Right hindlimb (tissue), 1 donor: ENCODE results near the gene EIF4E.
A peak's percentile ranks its signal among the peaks of the same experiment; 100 is the strongest.
"Not testable (repeated sequence)": the region's sequence is repeated elsewhere in the genome, so short reads cannot be mapped to it uniquely, and the experiment has no call there.

Experiments
- DNase-seq: peaks from one replicate; pipeline ENCODE4 v3.0.0-alpha.2; 2018

EIF4E gene, protein sequence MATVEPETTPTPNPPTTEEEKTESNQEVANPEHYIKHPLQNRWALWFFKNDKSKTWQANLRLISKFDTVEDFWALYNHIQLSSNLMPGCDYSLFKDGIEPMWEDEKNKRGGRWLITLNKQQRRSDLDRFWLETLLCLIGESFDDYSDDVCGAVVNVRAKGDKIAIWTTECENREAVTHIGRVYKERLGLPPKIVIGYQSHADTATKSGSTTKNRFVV

DNA sequence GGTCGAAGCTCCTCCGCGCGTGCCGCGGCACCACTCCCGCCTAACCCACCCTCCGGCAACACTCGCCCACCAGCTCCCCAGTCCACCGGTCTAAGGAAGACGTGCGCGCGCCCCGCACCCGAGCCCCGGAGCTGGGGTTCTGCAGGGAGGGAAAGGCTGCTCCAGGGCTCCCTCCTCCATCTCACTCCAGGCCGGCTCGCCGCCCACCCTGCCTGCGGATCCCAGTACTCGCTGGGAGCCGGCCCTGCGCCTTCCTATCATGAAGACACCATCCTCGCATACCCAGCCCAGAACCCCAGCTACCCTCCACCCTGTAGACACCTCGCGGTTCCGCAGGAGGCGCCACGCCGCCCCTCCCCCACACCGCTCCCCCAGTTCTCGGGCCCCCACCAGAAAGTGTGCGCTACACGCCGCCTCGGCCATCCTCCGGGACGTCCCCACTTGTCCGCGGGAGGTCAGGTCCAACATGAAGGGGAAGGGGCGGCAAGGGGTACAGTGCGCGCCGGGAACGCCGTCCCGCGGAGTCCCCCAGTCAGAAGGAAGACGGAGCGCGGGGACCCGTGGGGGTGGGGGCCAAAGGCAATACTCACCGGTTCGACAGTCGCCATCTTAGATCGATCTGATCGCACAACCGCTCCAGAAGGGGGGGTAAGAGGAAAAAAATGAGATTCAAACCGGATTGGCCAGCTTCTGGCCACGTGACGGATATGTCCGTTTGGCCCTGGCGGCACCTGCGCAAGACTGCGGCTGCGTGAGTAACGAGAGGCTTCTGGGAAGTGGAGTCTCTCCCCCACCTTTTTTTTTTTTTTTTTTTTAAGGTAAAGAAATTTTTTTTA is at the start of gene EIF4E:
Gene EIF4E, minus strand, starts transcription at position 629 of the 836 bp plus-strand sequence. Its CDS starts 21 bp downstream, at position 608.
- DNase-seq: peak; percentile 98

DNA sequence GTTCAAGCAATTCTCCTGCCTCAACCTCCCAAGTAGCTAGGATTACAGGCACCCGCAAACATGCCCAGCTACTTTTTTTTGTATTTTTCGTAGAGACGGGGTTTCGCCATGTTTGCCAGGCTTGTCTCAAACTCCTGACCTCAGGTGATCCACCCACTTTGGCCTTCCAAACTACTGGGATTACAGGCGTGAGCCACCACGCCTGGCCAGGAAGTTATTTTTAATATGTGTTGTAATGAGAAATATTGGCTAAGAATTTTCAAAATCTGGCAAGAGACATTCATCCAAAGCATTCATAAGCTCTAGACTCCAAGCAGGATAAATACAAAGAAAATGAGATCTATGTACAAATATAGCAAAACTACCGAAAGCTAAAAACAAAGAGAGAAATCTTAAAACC is 48.6 kb upstream of the EIF4E start:
- DNase-seq: no peak

DNA sequence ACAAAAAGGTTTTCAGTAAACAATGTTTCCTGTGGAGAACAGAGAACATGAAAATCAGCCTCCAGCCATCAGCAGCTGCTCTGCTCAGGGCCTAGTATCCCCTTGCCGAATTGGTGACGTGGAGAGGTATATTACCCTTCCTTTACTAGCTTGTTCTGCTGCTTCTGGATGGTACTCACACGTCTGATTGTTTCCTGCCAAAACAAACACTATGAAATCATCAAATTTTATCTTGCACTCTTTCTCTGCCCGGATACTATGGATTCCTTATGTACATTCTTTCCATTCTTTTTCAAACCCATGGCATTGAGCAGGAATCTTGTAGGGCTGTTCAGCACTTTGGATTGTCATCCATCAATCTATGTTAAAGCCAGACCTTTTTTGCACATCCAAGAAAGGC is 47.8 kb upstream of the EIF4E start:
- DNase-seq: no peak

DNA sequence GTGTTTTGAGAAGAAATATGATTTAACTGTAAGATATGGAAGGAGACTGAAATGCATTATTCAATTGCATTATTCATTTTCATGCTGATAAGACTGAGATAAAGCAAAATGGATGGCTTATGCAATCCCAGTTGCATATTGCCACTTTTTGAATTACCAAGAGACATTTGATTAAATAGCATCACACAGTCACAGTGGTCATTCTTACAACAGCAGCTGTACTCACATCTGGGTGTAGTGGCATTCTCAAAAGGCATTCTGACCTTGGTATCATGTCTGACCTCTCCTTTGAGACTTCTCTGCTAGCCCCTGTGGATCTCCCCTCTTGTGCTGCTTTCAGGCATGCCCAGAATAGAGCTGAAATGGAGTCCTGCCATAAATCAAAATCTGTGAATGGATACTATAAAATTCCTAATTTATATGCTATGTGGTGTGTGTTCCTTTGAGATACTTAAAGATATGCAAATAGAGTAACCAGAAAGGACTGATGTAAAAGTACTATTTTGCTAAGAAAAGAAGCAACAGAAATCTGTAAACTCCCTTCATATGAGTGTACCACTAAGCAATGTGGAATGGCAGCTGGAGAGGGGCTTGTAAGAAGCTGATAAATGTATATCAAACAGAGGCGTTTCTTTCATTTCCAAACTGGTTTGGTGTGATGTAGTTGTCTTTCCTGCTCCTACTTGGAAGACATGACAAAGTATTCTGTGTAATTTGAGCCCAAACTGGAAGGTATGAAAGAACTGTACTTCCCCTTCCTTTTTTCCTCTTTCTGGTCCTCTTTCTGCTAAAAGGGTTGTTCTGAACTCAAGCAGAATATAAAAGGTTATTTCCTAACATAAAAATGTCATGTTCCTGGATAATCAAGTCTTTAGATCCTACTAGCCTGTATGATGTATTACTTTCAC is 41.2 kb upstream of the EIF4E start:
- DNase-seq: no peak

DNA sequence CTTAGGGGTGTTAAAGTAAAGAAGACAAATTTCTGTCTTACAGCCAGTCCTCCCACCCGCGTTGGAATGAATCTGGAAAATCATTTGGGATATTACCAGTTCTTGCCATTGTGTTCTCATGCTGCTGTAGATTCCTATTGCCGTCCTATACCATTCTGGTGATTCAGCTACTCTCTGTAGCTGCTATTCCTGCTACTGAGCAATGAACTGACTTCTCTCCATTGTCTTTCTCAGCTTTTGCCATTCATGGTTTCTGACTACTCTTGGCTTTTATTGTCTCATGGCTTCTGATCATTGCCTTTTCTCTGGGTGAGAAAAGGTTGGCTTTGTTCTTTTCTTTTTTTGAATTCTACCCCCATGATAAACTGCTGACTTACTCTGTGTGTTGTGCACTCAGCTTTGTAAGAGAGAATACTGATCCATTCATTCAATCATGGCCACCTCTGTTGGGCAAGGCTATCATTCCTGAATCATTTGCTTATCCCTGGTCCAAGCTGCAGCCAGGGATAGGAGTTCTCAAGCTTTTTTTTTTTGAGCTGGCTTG is 38.9 kb upstream of the EIF4E start:
- DNase-seq: no peak

DNA sequence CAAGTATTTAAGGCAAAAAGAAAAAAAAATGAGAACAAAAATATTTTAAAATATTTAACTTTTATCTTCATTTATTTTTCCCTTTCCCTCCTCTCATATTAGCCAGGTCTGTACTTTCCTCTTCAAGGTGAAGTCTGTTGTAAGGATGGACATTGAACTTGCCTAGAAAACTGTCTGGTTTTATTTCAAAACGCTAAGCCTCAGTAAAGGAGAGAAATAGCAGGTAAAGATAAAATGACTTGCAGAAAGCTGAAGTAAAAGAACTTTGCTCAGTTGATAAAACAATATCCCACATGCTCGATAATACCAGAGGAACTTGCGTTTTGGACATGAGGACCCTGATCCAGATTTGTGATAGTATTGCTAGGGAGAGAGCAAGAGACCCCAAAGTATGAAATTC is 38.0 kb upstream of the EIF4E start:
- no peak for DNase-seq

DNA sequence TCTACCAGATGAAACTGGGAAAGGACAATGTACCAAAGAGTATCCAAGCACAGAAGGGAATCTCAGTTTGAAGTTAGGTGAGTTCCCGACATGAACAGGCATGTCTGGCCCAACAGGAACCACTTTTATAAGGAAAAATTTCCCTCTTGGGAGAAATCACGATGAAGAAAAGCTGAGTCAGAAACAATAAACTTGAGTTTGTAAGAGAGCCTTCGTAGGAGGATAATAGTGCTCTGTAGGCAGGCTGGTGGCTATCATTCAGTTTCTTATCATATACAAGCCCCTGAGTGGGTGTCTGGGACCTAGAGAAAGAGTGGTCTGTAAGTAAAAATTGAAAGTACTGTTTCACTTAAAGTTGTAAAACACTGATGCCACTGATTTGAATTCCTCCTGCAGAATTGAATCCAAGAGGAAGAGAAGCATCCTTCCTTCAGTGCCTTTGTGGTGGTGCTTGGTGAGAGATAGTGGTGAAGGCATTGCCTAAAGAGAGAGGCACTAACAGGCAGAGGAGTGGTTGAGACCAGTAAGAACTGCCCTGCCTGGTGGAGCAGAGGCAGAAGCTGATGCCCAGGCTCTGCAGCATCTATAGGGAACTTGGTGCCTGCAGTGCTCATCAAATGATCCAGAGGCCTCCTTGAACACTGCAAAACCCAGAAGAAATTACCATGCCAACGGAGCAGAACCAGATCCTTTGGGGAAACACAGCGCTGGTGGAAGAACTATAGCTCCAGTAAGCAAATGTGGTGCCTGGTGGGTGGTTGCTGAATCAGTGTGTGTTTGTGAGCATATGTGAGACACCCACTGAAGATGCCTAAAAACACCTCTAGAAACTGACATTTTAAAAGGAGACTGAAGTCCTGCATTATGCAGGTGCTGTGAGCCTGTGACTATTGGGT is 34.9 kb upstream of the EIF4E start:
- no peak for DNase-seq

DNA sequence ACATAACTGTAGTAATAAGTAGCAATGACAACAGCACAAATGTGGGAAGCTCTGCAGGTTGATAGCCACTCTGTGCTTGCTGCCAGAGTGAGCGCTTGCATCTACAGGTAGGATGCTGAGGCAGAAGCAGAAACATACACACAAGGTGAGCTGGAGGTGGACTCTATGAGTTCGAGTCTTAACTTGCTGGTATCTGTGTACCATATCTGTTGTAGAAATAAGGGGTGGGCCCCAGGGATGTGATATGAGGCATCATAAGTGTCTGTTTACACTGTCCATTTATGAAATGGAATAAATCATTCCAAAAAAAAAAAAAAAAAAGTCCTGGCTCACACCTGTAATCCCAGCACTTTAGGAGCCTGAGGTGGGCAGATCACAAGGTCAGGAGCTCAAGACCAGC is 32.8 kb upstream of the EIF4E start:
- DNase-seq: no peak

DNA sequence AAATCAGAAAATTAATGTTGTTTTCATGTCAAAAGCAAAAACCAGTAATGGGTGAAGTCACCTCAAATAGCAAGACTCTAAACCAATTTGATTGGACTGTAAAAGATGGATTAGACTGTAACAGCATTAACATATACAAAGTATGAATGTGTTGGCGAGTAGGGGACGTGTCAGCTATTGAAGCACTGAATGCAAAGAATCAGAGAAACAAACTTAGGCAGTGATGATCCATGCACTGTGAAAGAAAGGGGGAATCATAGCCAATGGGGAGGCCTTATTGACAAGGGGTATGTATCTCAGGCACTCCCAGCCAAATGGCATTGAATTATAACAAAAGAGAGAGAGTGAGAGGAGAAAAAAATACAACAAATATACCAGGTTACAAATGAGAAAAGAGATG is 30.5 kb upstream of the EIF4E start:
- no peak for DNase-seq

DNA sequence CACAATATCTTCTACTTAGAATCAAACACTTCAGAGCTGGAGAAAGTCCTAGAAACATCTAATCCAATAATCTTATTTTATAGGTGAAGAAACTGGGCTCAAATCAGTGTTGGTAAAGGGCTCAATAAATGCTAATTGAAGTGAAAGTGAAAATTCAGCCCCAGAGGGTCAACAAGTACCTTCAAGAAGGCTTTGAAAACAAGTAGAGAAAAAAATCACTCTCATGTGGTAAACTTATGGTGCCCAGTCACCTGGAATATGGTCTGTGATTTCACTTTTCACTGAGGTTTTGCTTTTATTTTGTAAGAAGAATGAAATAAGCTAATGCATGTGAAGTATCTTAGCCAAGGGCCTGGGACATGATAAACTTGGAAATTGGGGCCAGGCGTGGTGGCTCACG is 29.1 kb upstream of the EIF4E start:
- DNase-seq: no peak

DNA sequence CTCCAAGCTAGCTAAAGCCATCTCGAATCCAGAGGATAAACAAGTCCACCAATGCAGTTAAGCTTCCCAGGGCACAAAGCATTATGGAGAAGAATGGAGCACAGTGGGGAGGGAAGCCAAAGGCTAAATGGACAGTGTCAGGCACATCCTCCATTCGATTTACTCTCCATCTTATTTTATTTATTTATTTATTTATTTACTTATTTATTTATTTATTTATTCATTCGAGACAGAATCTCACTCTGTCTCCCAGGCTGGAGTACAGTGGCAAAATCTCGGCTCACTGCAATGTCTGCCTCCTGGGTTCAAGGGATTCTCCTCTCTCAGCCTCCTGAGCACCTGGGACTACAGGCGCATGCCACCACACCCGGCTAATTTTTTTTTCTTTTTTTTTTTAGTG is 26.3 kb upstream of the EIF4E start:
- no peak for DNase-seq

DNA sequence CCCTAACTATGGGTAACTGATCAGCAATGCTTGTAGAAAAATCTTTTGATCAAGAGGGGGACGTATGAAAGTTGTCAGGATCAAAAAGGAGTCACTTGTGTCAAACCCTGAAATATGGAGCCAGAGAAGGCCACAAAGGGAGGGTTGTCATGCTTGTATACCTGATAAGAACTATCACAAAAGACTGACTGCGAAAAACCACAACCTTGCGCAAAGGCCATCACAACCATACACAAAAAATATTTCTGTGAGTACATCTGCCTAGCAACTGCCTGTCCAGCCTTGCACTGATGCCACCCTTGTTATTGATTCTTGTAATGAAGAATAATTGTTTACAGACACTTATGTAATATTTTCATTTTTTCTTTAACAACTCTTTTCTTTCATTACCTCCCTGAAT is 22.8 kb upstream of the EIF4E start:
- DNase-seq: no peak

DNA sequence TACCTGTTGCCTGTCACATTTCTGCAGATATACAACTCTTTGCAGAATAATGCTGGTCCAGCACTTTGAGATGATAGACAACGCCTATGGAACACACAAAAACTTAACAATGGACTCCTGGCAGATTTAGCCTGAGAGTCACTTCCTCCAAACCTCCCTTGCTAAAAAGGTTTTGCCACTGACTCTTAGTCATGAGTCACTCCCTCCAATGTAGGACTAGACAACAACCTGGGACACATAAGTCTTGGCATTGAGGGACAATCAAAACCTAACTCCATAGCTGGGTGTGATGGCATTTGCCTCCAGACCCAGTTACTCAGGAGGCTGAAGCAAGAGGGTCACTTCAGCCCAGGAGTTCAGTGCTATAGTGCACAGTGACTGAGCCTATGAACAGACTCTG is 22.0 kb upstream of the EIF4E start:
- no peak for DNase-seq

DNA sequence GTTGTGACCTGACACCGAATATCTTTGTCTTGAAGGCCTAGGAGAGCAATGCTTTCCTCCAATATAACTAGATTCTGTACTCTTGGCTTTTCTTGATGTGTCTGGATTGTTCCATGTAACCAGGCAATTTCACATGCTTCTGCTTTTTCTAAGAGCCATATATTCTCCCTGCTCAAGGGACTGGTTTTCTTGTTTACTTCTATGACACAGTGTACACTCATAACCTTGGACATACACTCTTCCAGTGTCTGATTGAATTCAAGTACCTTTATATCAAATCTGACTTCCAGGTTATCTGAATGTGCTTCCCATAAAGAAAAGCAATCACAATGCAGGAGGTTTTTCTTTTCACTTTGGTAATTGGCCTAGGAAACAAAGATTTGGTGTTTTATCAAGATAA is 17.4 kb upstream of the EIF4E start:
- no peak for DNase-seq

DNA sequence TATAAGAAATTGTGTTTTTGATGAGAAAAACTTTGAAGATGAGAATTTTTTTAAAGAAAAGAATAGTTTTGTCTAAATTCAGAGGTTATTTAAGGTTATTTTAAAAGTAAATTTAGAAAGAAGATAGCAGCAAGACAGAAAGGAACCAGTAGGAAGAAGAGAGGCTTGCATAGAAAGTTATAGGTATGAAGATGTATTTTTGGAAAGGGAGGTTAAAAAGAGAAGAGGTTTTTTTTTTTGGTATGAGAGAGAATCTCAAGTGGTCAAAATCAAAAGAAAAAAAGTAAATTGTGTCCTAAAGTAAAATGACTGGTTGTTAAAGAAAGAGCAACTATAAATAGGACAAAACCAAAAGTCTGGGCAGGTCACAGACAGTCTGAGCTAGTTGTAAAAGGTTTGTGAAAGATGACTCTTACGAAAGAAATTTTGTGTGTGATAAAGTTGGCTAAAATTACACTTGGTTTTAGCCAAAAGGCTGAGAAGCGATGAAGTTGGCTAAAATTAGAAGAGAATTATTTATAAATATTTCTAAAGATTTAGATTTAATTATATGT is 16.4 kb upstream of the EIF4E start:
- no peak for DNase-seq

DNA sequence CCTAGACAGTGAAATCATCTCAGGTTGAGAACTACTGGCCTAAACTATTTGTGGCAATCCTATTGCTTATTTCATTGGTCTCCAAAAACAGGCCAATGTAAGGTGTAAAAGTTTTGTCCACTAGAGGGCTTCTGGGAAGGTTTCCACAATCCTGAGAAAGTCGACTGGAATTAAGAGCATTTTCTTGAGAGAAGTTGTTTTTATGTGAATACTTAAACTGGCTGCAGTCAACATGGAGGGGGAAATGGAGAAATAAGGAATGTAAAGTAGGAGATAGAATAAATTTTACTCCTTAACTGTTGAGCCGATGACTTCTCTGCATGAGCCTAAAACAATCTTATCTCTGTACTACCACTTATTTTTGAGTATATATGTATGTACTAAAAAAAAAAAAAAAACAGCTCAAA is 11.0 kb upstream of the EIF4E start:
- no peak for DNase-seq

DNA sequence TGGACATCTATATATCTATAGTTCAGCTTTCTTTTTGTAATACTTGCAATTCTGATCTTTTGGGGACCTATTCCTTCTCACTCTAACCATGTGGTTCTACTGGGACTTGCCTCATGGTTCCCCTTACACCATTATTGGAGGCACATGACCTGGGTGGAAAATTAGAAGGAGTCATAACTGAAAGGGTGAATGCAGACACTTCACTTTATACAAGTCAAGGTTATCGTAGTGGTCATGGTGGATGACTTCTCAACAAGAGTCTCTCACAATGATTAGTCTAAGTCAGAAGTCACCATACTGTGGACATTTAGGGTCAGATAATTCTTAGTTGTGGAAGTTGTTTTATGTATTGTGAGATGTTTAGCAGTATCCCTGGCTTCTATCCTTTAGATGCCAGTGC is 10.5 kb upstream of the EIF4E start:
- DNase-seq: no peak

DNA sequence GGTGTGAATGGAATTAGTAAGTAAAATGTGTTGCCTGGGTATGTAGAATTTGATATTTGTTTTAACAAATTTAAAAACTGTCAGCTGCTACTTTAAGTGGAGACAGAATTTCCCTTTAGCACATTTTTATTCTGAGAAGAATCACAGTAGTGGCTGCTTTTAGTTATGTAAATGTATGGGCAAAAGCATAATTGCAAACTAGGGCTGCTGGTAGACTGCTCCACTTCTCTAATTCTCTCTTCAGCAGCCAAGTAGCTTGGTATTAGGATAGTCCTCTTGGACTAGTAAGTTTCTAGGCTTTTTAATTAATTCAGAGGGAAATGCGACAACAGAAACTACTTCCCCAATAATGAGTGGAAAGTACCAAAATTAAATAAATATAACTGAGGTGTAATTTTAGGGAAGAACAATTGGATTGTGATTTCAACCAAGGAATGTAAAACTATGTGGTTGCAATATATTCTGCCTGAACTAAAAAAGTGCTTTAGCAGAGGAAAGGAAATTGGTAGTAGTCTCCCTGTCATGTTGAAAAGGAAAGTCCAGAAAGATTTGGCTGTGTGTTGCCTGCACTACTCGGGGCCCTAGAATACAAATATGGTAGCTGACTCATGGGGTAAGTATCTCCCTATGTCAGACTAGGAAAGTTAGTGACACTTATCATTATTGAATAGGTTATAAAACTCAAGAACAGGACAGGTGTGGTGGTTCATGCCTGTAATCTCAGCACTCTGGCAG is 9.2 kb upstream of the EIF4E start:
- DNase-seq: no peak

DNA sequence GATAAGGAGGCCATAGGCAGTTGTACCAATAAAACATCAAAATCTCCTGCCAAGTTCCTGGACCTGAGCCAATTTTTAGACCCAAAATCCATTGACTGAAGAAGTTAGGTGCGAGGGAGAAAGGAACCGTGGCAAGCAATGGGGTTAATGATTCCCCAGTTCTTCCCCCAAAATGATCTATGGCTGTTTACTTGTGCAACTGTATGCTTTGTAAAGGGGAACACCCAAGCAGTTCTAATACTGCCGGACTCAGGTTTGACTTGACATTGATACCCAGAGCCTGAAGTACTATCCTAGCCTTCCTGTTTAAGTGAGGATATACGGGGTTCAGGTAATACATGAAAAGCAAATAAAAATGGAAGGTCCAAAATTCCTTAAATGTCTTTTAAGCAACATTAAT is 6.7 kb upstream of the EIF4E start:
- DNase-seq: no peak

DNA sequence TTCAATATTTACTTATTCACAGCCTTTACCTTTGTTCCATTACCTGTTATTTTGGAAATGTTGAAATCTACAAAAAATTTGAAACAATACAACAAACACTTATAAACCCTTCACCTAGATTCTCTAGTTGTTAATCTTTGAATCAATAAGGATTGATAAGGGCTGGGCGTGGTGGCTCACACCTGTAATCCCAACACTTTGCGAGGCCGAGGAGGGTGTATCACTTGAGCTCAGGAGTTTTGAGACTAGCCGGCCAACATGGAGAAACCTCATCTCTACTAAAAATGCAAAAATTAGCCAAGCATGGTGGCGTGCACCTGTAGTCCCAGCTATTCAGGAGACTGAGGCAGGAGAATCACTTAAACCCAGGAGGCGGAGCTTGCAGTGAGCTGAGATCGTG is 5.9 kb upstream of the EIF4E start:
- DNase-seq: not testable (repeated sequence)

DNA sequence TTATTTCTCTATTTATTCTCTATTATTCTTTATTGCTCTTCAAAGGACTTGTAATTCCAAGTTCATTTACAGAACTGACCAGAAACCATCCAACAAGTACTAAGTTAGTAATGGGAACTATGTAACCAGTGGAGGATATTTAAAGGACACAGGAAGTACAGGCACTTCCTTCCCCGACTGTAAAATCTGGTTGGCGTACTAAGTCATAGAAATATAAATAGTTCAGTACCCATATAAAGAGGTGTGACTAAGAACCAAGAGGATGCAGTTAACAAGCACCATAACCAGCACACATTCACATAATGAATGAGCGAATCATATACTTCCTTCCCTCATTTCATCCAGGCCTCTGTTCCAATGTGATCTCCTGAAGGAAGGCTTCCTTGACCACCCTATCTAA is 3.6 kb upstream of the EIF4E start:
- DNase-seq: no peak
